Activated naive CD8-positive, alpha-beta T cell treated with anti-CD3 and anti-CD28 coated beads, Interleukin-2, amount 10 ng/mL, durations not matched to agents 7 days and 5 days (primary cell): ENCODE data around the gene CACNA1B. TPM values are rescaled to one million over a fixed set of nuclear protein-coding genes. Genes with fewer than 3 reads are reported as not detected.
"Not testable (repeated sequence)": the region's sequence is repeated elsewhere in the genome, so short reads cannot be mapped to it uniquely, and the experiment has no call there.

Experiments used
- ATAC-seq: fragments of 150-1000 bp; cut with Tn5 transposase; one replicate; pipeline ENCODE4 v1.10.0; 2021; ENCODE audit warnings: low read depth, moderate library complexity
- POLR2A ChIA-PET: fragments of 350-600 bp; sonication (Branson Sonifier 250); formaldehyde crosslinking; loops from one replicate; lab custom pipeline; 2021; ENCODE audit warnings: antibody characterized with exemption; lab: Charles Lee
- DNase-seq: peaks from one replicate; pipeline ENCODE4 v3.0.0; 2021
- H3K27ac Mint-ChIP-seq: one replicate; pipeline ENCODE4 v1.8.0; 2022; ENCODE audit warnings: mild to moderate bottlenecking, mixed read lengths
- H3K27me3 Mint-ChIP-seq: one replicate; pipeline ENCODE4 v1.8.0; 2022; ENCODE audit warnings: mild to moderate bottlenecking, moderate library complexity, mixed read lengths
- H3K36me3 Mint-ChIP-seq: one replicate; pipeline ENCODE4 v1.8.0; 2021; ENCODE audit warnings: mild to moderate bottlenecking, mixed read lengths
- H3K4me1 Mint-ChIP-seq: one replicate; pipeline ENCODE4 v1.8.0; 2021; ENCODE audit warnings: mixed read lengths
- H3K4me3 Mint-ChIP-seq: one replicate; pipeline ENCODE4 v1.8.0; 2022; ENCODE audit warnings: mild to moderate bottlenecking, moderate library complexity, mixed read lengths
- H3K9me3 Mint-ChIP-seq: one replicate; pipeline ENCODE4 v1.8.0; 2021; ENCODE audit warnings: mixed read lengths
- total RNA-seq, 2 experiments: library from RNA; stranded (reverse); gene quantifications; one replicate each; pipeline ENCODE4 v1.2.3, GENCODE V29; 2021

Gene CACNA1B
- total RNA-seq, 2 experiments from 2014 or later = not detected

- Mint-ChIP-seq H3K4me1 (no peaks in the 10 kb centered on the region), H3K27me3 (no peaks in the 10 kb centered on the region)
- no peak for DNase-seq
Observed at GRCh38 chr9:138010861-138011260, 133.3 kb downstream of the CACNA1B start.

GRCh38 chr9:138011951-138012500 is 134.4 kb downstream of the CACNA1B start:
- no peak overlapping the region for H3K27ac Mint-ChIP-seq
- no peak overlapping the region for H3K4me3 Mint-ChIP-seq
- H3K36me3 Mint-ChIP-seq = no peaks in the 10 kb centered on the region
- POLR2A ChIA-PET = no interaction called here
- H3K27me3 Mint-ChIP-seq = no peaks in the 10 kb centered on the region
- ATAC-seq (no peak), DNase-seq (no peak)
- H3K9me3 Mint-ChIP-seq = no peaks in the 10 kb centered on the region
- no peaks in the 10 kb centered on the region for H3K4me1 Mint-ChIP-seq

More at GRCh38 chr9:138010861-138011260, 133.3 kb downstream of the CACNA1B start:
- H3K9me3 Mint-ChIP-seq = no peaks in the 10 kb centered on the region
- H3K4me3 Mint-ChIP-seq = no peak overlapping the region
- no peak for ATAC-seq
- POLR2A ChIA-PET = no interaction called here
- H3K27ac Mint-ChIP-seq = no peak overlapping the region
- H3K36me3 Mint-ChIP-seq = no peaks in the 10 kb centered on the region

- Mint-ChIP-seq H3K4me3 (no peak overlapping the region), H3K9me3 (no peaks in the 10 kb centered on the region), H3K27me3 (no peaks in the 10 kb centered on the region), H3K27ac (no peak overlapping the region), H3K36me3 (no peaks in the 10 kb centered on the region), H3K4me1 (no peaks in the 10 kb centered on the region)
- DNase-seq (no peak), ATAC-seq (no peak)
- POLR2A ChIA-PET = no interaction called here
Observed at GRCh38 chr9:138013273-138013672, 135.7 kb downstream of the CACNA1B start.

- Mint-ChIP-seq H3K4me1 (no peaks in the 10 kb centered on the region), H3K27me3 (no peaks in the 10 kb centered on the region), H3K27ac (no peak overlapping the region), H3K4me3 (no peak overlapping the region), H3K36me3 (no peaks in the 10 kb centered on the region), H3K9me3 (no peaks in the 10 kb centered on the region)
- DNase-seq (no peak), ATAC-seq (no peak)
- POLR2A ChIA-PET = no interaction called here
Observed at GRCh38 chr9:138013836-138014562, 136.4 kb downstream of the CACNA1B start.

- Mint-ChIP-seq H3K27me3 (no peaks in the 10 kb centered on the region), H3K36me3 (no peaks in the 10 kb centered on the region), H3K27ac (no peak overlapping the region), H3K9me3 (no peaks in the 10 kb centered on the region), H3K4me3 (no peak overlapping the region), H3K4me1 (no peaks in the 10 kb centered on the region)
- ATAC-seq (no peak), DNase-seq (no peak)
- POLR2A ChIA-PET = no interaction called here
Observed at GRCh38 chr9:138014563-138014945, 137.0 kb downstream of the CACNA1B start.

- H3K4me3 Mint-ChIP-seq = no peak overlapping the region
- no peak for ATAC-seq
- no peaks in the 10 kb centered on the region for H3K9me3 Mint-ChIP-seq
- H3K36me3 Mint-ChIP-seq = no peaks in the 10 kb centered on the region
- H3K4me1 Mint-ChIP-seq = no peaks in the 10 kb centered on the region
- POLR2A ChIA-PET = no interaction called here
- no peaks in the 10 kb centered on the region for H3K27me3 Mint-ChIP-seq
- DNase-seq = no peak
- H3K27ac Mint-ChIP-seq = no peak overlapping the region
Observed at GRCh38 chr9:138015021-138015829, 137.6 kb downstream of the CACNA1B start.

- Mint-ChIP-seq H3K4me3 (no peak overlapping the region), H3K4me1 (no peaks in the 10 kb centered on the region), H3K27me3 (no peaks in the 10 kb centered on the region), H3K27ac (no peak overlapping the region), H3K9me3 (no peaks in the 10 kb centered on the region), H3K36me3 (no peaks in the 10 kb centered on the region)
- no peak for DNase-seq
- POLR2A ChIA-PET = no interaction called here
- ATAC-seq = no peak
Observed at GRCh38 chr9:138016406-138017187, 139.0 kb downstream of the CACNA1B start.

GRCh38 chr9:138017200-138017599 is 139.6 kb downstream of the CACNA1B start:
- Mint-ChIP-seq H3K27ac (no peak overlapping the region), H3K4me1 (no peaks in the 10 kb centered on the region), H3K9me3 (no peaks in the 10 kb centered on the region), H3K4me3 (no peak overlapping the region), H3K36me3 (no peaks in the 10 kb centered on the region), H3K27me3 (peaks cover 3% of the 10 kb centered on the region)
- ATAC-seq (no peak), DNase-seq (no peak)
- POLR2A ChIA-PET = no interaction called here

GRCh38 chr9:138019514-138019913 is 141.9 kb downstream of the CACNA1B start:
- H3K4me3 Mint-ChIP-seq, DNase-seq, POLR2A ChIA-PET, H3K27ac Mint-ChIP-seq, H3K36me3 Mint-ChIP-seq, H3K4me1 Mint-ChIP-seq, H3K9me3 Mint-ChIP-seq, ATAC-seq: not testable (repeated sequence)
- peaks cover 12% of the 10 kb centered on the region for H3K27me3 Mint-ChIP-seq

GRCh38 chr9:138020120-138020794 is 142.7 kb downstream of the CACNA1B start:
- POLR2A ChIA-PET = no interaction called here
- H3K9me3 Mint-ChIP-seq = no peaks in the 10 kb centered on the region
- H3K4me1 Mint-ChIP-seq = no peaks in the 10 kb centered on the region
- DNase-seq (no peak), ATAC-seq (no peak)
- no peak overlapping the region for H3K4me3 Mint-ChIP-seq
- no peak overlapping the region for H3K27ac Mint-ChIP-seq
- no peaks in the 10 kb centered on the region for H3K36me3 Mint-ChIP-seq
- peaks cover 19% of the 10 kb centered on the region for H3K27me3 Mint-ChIP-seq

- H3K4me3 Mint-ChIP-seq = no peak overlapping the region
- H3K27ac Mint-ChIP-seq = no peak overlapping the region
- POLR2A ChIA-PET = no interaction called here
- H3K4me1 Mint-ChIP-seq = no peaks in the 10 kb centered on the region
- H3K36me3 Mint-ChIP-seq = no peaks in the 10 kb centered on the region
- no peak for ATAC-seq
- peaks cover 23% of the 10 kb centered on the region for H3K27me3 Mint-ChIP-seq
- no peak for DNase-seq
- no peaks in the 10 kb centered on the region for H3K9me3 Mint-ChIP-seq
Observed at GRCh38 chr9:138020795-138021182, 143.2 kb downstream of the CACNA1B start.

GRCh38 chr9:138021251-138022056 is 143.9 kb downstream of the CACNA1B start:
- ATAC-seq (no peak), DNase-seq (no peak)
- Mint-ChIP-seq H3K36me3 (no peaks in the 10 kb centered on the region), H3K27me3 (peaks cover 28% of the 10 kb centered on the region), H3K4me1 (no peaks in the 10 kb centered on the region), H3K27ac (no peak overlapping the region), H3K4me3 (no peak overlapping the region), H3K9me3 (no peaks in the 10 kb centered on the region)
- POLR2A ChIA-PET = no interaction called here
